GM12874 (cell line): Measurements from ENCODE around the gene CNTD1.

ENCODE experiments used
- CTCF ChIP-seq: IDR thresholded peaks from 2 replicates; pipeline ENCODE4 v1.5.1; 2011; ENCODE audit warnings: low read depth, mild to moderate bottlenecking, control low read depth, low read length, moderate library complexity; ENCODE audit not compliant: insufficient read depth

The CNTD1 gene

GRCh38 chr17:42775534-42776098, 23.0 kb upstream of the CNTD1 start:
- no peak for TF ChIP-seq CTCF

- TF ChIP-seq CTCF: no peak
Measured at GRCh38 chr17:42778570-42778969, 20.1 kb upstream of the CNTD1 start.

GRCh38 chr17:42779304-42779935, 19.2 kb upstream of the CNTD1 start:
- no peak for TF ChIP-seq CTCF

GRCh38 chr17:42779936-42780850, 18.5 kb upstream of the CNTD1 start, which contains the start of gene WNK4:
TSS of gene WNK4 (plus strand) at chr17:42780610. CDS start at chr17:42780699, 89 bp downstream.
- no peak for TF ChIP-seq CTCF

- no peak for TF ChIP-seq CTCF
Measured at GRCh38 chr17:42780851-42781638, 17.6 kb upstream of the CNTD1 start.

- TF ChIP-seq CTCF: no peak
Measured at GRCh38 chr17:42781639-42782165, 17.0 kb upstream of the CNTD1 start.
